OCI-LY3 (cell line): ENCODE data around the gene MMP14.

Source experiments
- H2AFZ ChIP-seq: fragments of 200-600, 300-600 bp; shearing (Covaris generic); 2 replicates; pipeline ENCODE4 v1.6.0; 2014; ENCODE audit warnings: antibody characterized with exemption, low read depth, low read length
- H3K27ac ChIP-seq: fragments of 200-600, 300-600 bp; sonication (generic); 2 replicates; pipeline ENCODE4 v1.5.1; 2014; ENCODE audit warnings: mild to moderate bottlenecking, low read length, moderate library complexity, mixed read lengths
- H3K27me3 ChIP-seq: fragments of 200-600, 300-600 bp; sonication (generic); 2 replicates; pipeline ENCODE4 v1.6.1; 2014; ENCODE audit warnings: low read depth, low read length, mixed read lengths
- H3K36me3 ChIP-seq: fragments of 200-600, 300-600 bp; sonication (generic); replicated peaks from 2 replicates; pipeline ENCODE3; 2014; ENCODE audit warnings: low read depth, low read length, mixed read lengths
- H3K4me1 ChIP-seq: fragments of 300-600, 200-600 bp; sonication (generic); 2 replicates; pipeline ENCODE4 v1.6.1; 2014; ENCODE audit warnings: low read length, mixed read lengths
- H3K4me2 ChIP-seq: fragments of 200-600, 300-600 bp; sonication (generic); 2 replicates; pipeline ENCODE4 v1.6.1; 2014; ENCODE audit warnings: low read length, mixed read lengths
- H3K4me3 ChIP-seq: fragments of 300-600, 200-600 bp; sonication (generic); 2 replicates; pipeline ENCODE4 v1.5.1; 2014; ENCODE audit warnings: antibody characterized with exemption, mild to moderate bottlenecking, low read length, moderate library complexity
- H3K79me2 ChIP-seq: fragments of 300-600, 200-600 bp; shearing (Covaris generic); 2 replicates; pipeline ENCODE4 v1.6.1; 2014; ENCODE audit warnings: mild to moderate bottlenecking, low read length, mixed read lengths
- H3K9ac ChIP-seq: fragments of 300-600, 200-600 bp; shearing (Covaris generic); 2 replicates; pipeline ENCODE4 v1.6.0; 2014; ENCODE audit warnings: mild to moderate bottlenecking, low read length, moderate library complexity
- H3K9me3 ChIP-seq: fragments of 200-600, 300-600 bp; shearing (Covaris generic); 2 replicates; pipeline ENCODE4 v1.6.1; 2014; ENCODE audit warnings: low read length, mixed read lengths; ENCODE audit not compliant: insufficient read depth
- H4K20me1 ChIP-seq: fragments of 200-600, 300-600 bp; sonication (generic); 2 replicates; pipeline ENCODE4 v1.6.1; 2016; ENCODE audit warnings: low read length, mixed read lengths; ENCODE audit not compliant: insufficient read depth
- EZH2phosphoT487 ChIP-seq: fragments of 200-600 bp; shearing (Covaris generic); IDR thresholded peaks from 2 replicates; pipeline ENCODE4 v1.6.1; 2018; ENCODE audit warnings: antibody characterized with exemption, mixed run types, low read depth
- TF ChIP-seq, protein P1 (sequence below): fragments of 200-600, 300-600 bp; sonication (generic); IDR thresholded peaks from 2 replicates; pipeline ENCODE4 v1.5.1; 2014; ENCODE audit warnings: antibody characterized with exemption, low read length, low read depth

Gene MMP14

DNA sequence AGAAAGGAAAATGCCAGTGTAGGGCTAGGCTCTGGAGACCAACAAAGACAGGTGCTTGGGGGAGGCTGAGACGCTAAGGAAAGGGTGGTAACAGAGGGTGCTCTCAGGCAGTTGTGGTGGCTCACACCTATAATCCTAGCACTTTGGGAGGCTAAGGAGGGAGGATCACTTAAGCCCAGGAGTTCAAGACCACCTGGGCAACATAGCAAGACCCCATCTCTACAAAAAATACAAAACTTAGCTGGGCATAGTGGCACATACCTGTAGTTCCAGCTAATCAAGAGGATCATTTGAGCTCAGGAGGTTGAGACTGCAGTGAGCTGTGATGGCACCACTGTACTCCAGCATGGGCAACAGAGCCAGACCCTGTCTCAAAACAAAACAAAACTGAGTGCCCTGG is 59.0 kb downstream of the MMP14 start:
- Histone ChIP-seq H2AFZ (no peak overlapping the region), H3K4me3 (no peak overlapping the region), H3K9me3 (no peaks in the 10 kb centered on the region), H3K27me3 (no peaks in the 10 kb centered on the region), H4K20me1 (no peaks in the 10 kb centered on the region), H3K4me1 (no peaks in the 10 kb centered on the region), H3K27ac (no peak overlapping the region), H3K79me2 (no peaks in the 10 kb centered on the region), H3K9ac (no peak overlapping the region), H3K4me2 (no peak overlapping the region), H3K36me3 (peaks cover 27% of the 10 kb centered on the region)
- TF ChIP-seq EZH2phosphoT487, result no peak
- TF ChIP-seq, protein P1, sequence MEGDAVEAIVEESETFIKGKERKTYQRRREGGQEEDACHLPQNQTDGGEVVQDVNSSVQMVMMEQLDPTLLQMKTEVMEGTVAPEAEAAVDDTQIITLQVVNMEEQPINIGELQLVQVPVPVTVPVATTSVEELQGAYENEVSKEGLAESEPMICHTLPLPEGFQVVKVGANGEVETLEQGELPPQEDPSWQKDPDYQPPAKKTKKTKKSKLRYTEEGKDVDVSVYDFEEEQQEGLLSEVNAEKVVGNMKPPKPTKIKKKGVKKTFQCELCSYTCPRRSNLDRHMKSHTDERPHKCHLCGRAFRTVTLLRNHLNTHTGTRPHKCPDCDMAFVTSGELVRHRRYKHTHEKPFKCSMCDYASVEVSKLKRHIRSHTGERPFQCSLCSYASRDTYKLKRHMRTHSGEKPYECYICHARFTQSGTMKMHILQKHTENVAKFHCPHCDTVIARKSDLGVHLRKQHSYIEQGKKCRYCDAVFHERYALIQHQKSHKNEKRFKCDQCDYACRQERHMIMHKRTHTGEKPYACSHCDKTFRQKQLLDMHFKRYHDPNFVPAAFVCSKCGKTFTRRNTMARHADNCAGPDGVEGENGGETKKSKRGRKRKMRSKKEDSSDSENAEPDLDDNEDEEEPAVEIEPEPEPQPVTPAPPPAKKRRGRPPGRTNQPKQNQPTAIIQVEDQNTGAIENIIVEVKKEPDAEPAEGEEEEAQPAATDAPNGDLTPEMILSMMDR, result no peak

DNA sequence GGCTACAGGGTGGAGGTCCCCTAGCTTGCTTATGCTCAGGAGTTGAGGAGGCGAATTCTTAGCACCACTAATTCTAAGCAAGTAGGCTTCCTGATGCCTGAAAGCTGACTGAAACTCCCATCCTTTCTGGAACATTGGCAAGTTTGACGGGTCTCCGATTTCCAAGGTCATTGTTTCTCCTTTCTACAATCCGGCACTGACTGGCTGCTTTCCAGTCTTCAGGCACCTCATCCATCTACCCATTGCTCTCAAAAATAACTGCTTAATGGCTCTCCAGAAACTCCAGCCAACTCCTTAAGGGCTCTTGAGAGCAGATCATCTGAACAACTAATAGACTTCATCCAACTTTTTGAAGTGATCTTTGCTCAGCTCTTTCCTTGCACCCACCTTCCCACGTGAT is 60.0 kb downstream of the MMP14 start:
- Histone ChIP-seq H3K4me1 (no peaks in the 10 kb centered on the region), H4K20me1 (no peaks in the 10 kb centered on the region), H3K9ac (no peak overlapping the region), H3K27me3 (no peaks in the 10 kb centered on the region), H3K4me3 (no peak overlapping the region), H3K36me3 (peaks cover 33% of the 10 kb centered on the region), H3K27ac (no peak overlapping the region), H3K79me2 (no peaks in the 10 kb centered on the region), H3K9me3 (no peaks in the 10 kb centered on the region), H3K4me2 (no peak overlapping the region), H2AFZ (no peak overlapping the region)
- no peak for TF ChIP-seq EZH2phosphoT487

DNA sequence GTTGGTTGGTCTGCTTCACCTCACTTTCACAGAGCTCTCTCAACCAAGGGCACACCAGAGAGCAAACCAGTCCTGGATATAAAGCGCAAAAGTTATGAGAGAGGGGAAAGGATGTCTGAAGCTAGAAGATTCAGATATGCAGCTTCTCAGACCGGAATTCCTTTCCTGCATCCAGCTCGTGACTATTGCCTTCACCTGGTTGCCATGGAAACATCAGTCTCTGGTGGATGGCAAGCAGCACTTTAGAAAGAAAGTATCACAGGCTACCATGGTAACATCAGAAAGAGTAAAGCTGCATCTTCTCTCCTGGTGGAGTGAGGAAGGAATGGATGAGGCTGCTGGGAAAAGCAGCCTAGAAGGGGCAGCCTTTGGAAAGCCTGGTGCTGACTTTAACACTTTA is 60.4 kb downstream of the MMP14 start:
- Histone ChIP-seq H3K4me1 (no peaks in the 10 kb centered on the region), H3K9ac (no peak overlapping the region), H4K20me1 (no peaks in the 10 kb centered on the region), H3K36me3 (peaks cover 35% of the 10 kb centered on the region), H3K9me3 (no peaks in the 10 kb centered on the region), H3K27ac (no peak overlapping the region), H3K79me2 (no peaks in the 10 kb centered on the region), H3K4me3 (no peak overlapping the region), H3K4me2 (no peak overlapping the region), H3K27me3 (no peaks in the 10 kb centered on the region), H2AFZ (no peak overlapping the region)
- TF ChIP-seq, protein P1, result no peak
- no peak for TF ChIP-seq EZH2phosphoT487

DNA sequence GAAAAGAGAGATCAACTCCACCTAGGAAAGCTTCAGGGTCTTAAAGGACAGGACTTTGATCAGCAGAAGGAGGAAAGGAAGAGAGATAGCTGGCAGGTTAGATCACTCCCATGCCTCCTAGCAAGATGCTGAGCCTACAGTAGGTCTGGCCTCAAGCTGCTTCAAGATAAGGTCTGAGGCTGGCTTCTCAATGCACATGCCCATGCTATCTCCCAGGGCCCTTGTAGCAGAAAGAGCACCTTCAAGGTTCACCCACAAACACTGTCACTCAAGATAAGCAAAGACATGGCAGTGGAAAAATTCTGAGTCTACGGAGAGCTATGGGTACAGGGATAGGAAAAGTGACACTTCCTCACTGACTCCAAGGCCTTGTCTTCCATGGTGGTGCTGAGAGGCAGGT is 61.0 kb downstream of the MMP14 start:
- no peak for TF ChIP-seq EZH2phosphoT487
- TF ChIP-seq, protein P1, result no peak
- Histone ChIP-seq H3K9me3 (no peaks in the 10 kb centered on the region), H3K4me2 (no peak overlapping the region), H3K27me3 (no peaks in the 10 kb centered on the region), H3K9ac (no peak overlapping the region), H4K20me1 (no peaks in the 10 kb centered on the region), H3K79me2 (no peaks in the 10 kb centered on the region), H3K27ac (no peak overlapping the region), H3K4me3 (no peak overlapping the region), H3K36me3 (peaks cover 38% of the 10 kb centered on the region), H3K4me1 (no peaks in the 10 kb centered on the region), H2AFZ (no peak overlapping the region)
